Measurements from ENCODE around the gene MMD. TPM values are rescaled to one million over a fixed set of nuclear protein-coding genes. Genes with fewer than 3 reads are reported as not detected.

The MMD gene
- total and polyA plus RNA-seq, 2 of the 13 experiments (the other 11 are each of a cell fraction or from before 2014, with no cell fraction given), result 121 to 225 TPM

- TF ChIP-seq RBM39 (IDR thresholded peaks at IDR 0.05; ENCODE audit: low read depth, low read length, poor library complexity, severe bottlenecking) (no peak), NFIB (CRISPR knock-in tag; IDR thresholded peaks at IDR 0.05; ENCODE audit: borderline replicate concordance) (no peak), HOXA5 (CRISPR knock-in tag; IDR thresholded peaks at IDR 0.05) (no peak), ZNF766 (CRISPR knock-in tag; IDR thresholded peaks at IDR 0.05; ENCODE audit: borderline replicate concordance) (no peak), ZBTB38 (CRISPR knock-in tag; IDR thresholded peaks at IDR 0.05) (0 out of 2 replicates have a peak, but pooled peaks have one; percentile 33), EP300 (IDR thresholded peaks at IDR 0.05; ENCODE audit: low read depth in 2 of 2, low read length in 2 of 2) (no peak), EP300 (CRISPR knock-in tag; IDR thresholded peaks at IDR 0.05; ENCODE audit: borderline replicate concordance) (no peak), ZZZ3 (CRISPR knock-in tag; IDR thresholded peaks at IDR 0.05; ENCODE audit: borderline replicate concordance) (no peak), ZHX2 (IDR thresholded peaks at IDR 0.05; ENCODE audit: low read depth) (no peak), ZHX2 (CRISPR knock-in tag; IDR thresholded peaks at IDR 0.05; ENCODE audit: borderline replicate concordance) (no peak), HOXD1 (CRISPR knock-in tag; IDR thresholded peaks at IDR 0.05) (no peak), HNF1A (IDR thresholded peaks at IDR 0.05; ENCODE audit: low read depth) (0 out of 2 replicates have a peak, but pooled peaks have one; percentile 7), HNF1A (CRISPR knock-in tag; IDR thresholded peaks at IDR 0.05; ENCODE audit: borderline replicate concordance) (no peak), IRF9 (CRISPR knock-in tag; IDR thresholded peaks at IDR 0.05; ENCODE audit: borderline replicate concordance) (no peak), ZNF326 (CRISPR knock-in tag; IDR thresholded peaks at IDR 0.05; ENCODE audit: borderline replicate concordance) (no peak), ZBTB8A (CRISPR knock-in tag; IDR thresholded peaks at IDR 0.05; ENCODE audit: borderline replicate concordance, low read depth) (no peak), ZNF883 (CRISPR knock-in tag; IDR thresholded peaks at IDR 0.05; ENCODE audit: not compliant biosample characterization) (no peak)
These were observed 20.8 kb upstream of the MMD start (continued) for GRCh38 chr17:55442462-55442861.
